T-helper 1 cell treated with Interleukin-12 subunit alpha and Interleukin-12 subunit beta and Interleukin-4 antibody, amounts not matched to agents 30 ng/mL and 1 ng/mL, for 36 hours (primary cell): ENCODE results near the gene IVNS1ABP. TPM values are rescaled to one million over a fixed set of nuclear protein-coding genes. Genes with fewer than 3 reads are reported as not detected.

ENCODE experiments used
- intact Hi-C: fragments of 100-400 bp; cut with micrococcal nuclease; formaldehyde crosslinking; loops from one replicate; pipeline ENCODE4 v1.15.1; 2024
- total RNA-seq: library from RNA; stranded (reverse); gene quantifications from 2 replicates; pipeline ENCODE4 v1.2.3, GENCODE V29; 2022

The IVNS1ABP gene
- total RNA-seq, 1 donor from 2014 or later, result 277 TPM

- intact Hi-C loops, result loop anchor here (1.0 kb wide), 1 partner anchor 9 kb away; no protein-coding TSS in a partner anchor
These were observed 19.1 kb downstream of the IVNS1ABP start for GRCh38 chr1:185297982-185298381.

GRCh38 chr1:185295091-185295490 is 22.0 kb downstream of the IVNS1ABP start:
- intact Hi-C loops, result no loop called here

GRCh38 chr1:185293967-185294542 is 23.0 kb downstream of the IVNS1ABP start:
- intact Hi-C loops, result no loop called here

- intact Hi-C loops, result no loop called here
These were observed 24.8 kb downstream of the IVNS1ABP start for GRCh38 chr1:185292237-185292636.

DNA sequence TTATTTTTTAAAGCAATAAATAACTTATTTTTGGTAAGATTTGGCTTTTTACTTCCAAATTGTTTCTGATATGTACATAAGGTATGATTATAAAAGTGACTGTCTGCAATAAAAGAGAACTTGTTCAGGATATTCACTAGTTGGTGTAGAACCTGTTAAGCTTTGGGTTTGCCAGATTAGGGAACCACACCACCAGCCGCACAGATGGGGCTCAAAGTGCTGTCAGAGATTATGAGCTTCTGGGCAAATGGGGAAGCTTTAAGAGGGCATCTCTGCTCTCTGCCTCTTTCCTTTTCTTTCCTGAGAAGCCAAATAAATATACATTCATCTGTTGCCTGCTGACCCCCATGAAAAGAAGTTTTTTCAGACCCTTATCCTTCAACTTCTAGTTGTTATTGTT is 25.4 kb downstream of the IVNS1ABP start:
- intact Hi-C loops, result no loop called here

- intact Hi-C loops, result no loop called here
These were observed 25.9 kb downstream of the IVNS1ABP start for GRCh38 chr1:185291159-185291558.

GRCh38 chr1:185289880-185290279 is 27.2 kb downstream of the IVNS1ABP start:
- intact Hi-C loops, result loop anchor here (5.0 to 10.0 kb wide), 2 partner anchors 135 to 253 kb away; partner anchors contain the start of genes SWT1 and TRMT1L

DNA sequence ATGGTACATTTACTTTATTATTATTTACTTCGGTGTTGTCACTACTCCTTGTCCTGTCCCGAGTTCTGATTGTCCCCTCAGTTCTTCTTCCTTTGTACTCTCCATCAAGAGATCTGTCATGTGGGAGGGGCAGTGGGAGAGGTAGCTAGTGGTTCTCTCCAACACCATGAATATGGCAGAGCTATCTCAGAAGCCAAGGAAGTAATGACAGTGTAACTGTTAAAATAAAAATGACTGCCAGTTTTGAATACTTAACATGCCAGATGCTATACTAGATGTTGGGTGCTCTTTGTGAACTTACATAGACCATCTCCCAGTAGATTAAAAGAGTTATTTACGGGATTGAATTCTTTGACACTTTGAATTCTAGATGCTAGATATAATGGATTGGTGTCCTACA is 28.6 kb downstream of the IVNS1ABP start:
- intact Hi-C loops, result loop anchor here (5.0 to 10.0 kb wide), 2 partner anchors 134 to 251 kb away; partner anchors contain the start of genes SWT1 and TRMT1L

DNA sequence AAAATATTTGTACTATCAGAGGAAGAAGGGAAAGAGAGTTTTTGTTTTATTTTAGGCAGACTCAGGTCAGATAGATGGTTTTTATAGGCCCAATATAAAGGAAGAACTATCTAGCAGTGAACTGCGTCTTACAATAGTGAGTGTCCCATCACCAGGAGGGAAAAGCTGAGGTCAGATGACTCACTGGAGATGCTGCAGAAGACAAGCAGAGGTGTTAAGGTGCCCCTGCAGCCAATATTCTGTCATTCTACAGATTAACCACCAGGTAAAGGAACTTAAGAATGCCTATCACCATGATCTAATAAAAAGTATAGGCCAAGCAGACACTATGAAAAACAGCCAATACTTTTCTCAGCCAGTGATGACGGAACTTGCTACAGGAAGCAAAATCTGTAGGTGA is 29.6 kb downstream of the IVNS1ABP start:
- intact Hi-C loops, result loop anchor here (5.0 to 10.0 kb wide), 2 partner anchors 133 to 250 kb away; partner anchors contain the start of genes SWT1 and TRMT1L

DNA sequence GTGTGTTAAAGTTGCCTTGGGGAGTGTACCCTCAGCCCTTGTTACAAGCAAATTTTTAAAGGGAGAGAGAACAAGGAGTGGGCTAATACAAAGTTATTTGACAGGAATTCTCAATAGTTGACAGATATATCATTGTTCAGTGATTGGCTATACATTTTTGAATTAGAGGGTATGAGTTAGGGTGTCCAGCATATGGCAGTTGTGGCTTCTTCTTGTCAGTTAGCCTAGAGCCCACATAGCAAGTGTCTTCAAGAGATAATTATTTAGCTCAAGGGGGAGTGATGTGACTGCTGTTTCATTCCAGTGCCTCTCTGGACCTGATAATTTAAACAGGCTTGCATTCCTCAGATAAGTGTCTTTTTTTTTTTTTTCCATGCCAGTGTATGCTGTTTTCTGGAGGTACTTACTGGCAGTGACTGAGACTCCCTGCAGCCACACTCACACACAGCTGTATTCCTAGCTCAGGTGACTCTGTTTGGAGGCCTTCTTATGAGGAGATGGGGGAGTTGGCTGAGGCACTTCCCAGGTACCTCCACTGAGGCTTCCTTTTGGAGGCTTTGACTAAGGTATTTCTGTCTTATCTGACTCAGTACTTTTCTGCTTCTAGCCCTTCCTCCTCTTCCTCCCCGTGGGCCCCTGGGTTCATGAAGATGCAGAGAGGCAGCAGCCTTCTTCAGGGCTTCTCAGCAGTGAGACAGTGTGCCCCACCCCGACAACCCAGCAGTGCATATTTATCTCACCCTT is 32.3 kb downstream of the IVNS1ABP start:
- intact Hi-C loops, result loop anchor here (5.0 to 10.0 kb wide), 3 partner anchors 42 to 247 kb away; partner anchors contain the start of genes SWT1 and TRMT1L

DNA sequence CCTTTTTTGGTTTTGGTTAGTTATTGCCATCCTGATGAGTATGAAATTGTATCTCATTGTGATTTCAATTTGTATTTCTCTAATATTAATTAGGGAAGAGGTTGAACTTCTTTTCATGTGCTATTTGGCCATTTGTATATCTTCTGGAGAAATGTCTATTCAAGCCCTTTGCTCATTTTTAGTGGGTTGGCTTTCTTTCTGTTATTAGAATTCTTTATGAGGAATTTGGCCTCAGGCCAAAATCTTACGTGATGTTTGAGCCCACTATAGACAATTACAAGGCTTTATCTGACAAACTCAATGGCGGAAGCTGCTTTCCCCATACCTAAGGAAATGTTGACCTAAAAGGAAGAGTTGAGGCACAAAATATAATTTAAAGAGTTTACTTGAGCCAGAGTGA is 32.9 kb downstream of the IVNS1ABP start:
- intact Hi-C loops, result loop anchor here (5.0 to 10.0 kb wide), 2 partner anchors 42 to 129 kb away; partner anchors contain the start of genes SWT1 and TRMT1L

DNA sequence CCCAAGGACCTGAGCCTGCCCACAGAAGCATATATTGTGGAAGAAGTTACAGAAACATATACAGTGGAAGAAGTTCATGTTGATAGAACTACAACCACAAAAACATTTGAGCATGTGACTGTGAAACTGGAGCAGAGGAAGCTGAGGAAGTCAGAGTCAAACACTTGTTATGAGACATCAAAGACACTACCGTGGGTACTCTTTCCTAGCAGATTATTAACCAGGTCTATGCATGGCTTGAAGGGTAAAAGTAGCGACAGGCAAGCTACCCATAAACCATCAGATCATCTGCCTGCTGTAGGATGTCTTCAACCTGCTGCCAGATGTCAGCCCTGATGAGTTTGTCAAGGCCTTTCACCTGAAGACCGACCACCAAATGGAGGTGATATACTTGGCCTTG is 35.8 kb downstream of the IVNS1ABP start:
- intact Hi-C loops, result loop anchor here (5.0 to 10.0 kb wide), 2 partner anchors 39 to 126 kb away; partner anchors contain the start of genes SWT1 and TRMT1L

- intact Hi-C loops, result loop anchor here (5.0 to 10.0 kb wide), 2 partner anchors 38 to 126 kb away; partner anchors contain the start of genes SWT1 and TRMT1L
These were observed 36.5 kb downstream of the IVNS1ABP start for GRCh38 chr1:185280589-185280988.

- intact Hi-C loops, result no loop called here
These were observed 37.5 kb downstream of the IVNS1ABP start for GRCh38 chr1:185279571-185279970.

GRCh38 chr1:185271921-185272320 is 45.1 kb downstream of the IVNS1ABP start:
- intact Hi-C loops, result no loop called here

DNA sequence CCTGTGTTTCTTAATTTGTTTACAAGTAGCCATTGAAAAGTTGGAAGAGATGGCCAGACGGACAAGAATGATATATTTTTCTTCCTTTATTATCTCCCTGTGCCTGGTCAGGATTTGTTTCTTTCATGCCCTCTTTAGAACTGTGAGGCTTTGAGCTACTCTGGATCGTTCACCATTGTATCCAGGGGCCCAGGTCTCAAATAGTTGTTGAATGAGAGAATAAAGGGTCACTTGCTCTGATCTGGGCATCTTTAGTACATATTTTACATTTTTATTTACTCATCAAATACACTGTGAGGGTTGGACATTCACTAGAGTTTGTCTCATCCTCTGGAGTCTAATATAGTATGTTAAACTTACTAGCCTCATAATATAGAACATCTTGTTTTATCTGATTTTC is 48.7 kb downstream of the IVNS1ABP start:
- intact Hi-C loops, result no loop called here

DNA sequence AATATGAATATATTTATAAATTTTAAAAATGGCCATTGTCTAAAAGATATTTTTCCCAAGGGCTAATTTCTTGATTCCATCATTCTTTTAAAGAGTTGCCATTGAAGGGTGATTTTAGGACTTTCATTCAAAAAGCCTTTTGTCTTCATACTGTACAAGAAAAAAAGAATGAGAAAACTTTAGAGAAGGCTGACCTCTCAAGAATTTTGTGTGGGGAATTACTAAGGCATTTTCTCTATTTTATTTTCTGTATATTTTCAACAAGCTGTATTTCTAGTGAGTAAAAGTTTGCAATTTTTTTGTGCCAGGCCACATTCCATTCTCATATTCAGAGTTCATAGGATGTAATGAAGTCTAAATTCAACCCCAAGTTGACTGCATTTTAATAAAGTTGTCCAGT is 49.3 kb downstream of the IVNS1ABP start:
- intact Hi-C loops, result no loop called here

DNA sequence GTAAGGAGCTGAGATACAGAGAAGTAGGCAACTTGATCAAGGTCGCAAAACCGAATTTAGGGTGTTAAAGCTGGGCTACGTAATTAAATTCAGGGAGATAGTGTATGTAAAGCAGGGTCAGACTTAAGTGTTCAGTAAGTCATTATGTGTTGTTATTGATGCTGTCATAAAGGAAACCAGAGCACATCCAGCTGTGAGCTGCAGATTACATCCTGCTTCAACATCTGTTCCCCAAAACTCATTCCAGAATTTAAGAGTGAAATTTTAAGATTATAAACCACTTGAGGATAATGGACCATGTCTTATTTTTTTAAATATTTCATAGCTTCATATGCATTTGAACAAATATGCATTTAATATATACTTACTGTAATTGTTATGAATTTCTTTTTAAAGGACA is 49.7 kb downstream of the IVNS1ABP start:
- intact Hi-C loops, result no loop called here

DNA sequence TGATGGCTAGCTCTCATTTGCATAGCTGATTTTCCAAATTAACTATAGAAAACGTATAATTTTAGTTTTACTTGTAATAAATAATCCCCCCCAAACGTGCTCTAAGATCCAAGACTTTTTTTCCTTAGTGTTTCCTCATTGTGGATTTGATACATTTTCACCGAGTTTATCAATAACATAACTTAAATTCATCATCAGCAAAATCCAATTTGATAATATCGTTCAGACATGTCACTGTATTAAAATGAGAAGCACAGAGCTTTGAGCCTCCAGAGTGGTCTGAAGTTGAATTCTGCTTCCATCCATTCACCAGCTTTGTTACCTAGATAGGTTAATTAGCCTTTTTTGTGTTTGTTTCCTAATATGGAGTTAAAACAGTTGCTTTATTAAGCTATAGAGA is 51.7 kb downstream of the IVNS1ABP start:
- intact Hi-C loops, result no loop called here

DNA sequence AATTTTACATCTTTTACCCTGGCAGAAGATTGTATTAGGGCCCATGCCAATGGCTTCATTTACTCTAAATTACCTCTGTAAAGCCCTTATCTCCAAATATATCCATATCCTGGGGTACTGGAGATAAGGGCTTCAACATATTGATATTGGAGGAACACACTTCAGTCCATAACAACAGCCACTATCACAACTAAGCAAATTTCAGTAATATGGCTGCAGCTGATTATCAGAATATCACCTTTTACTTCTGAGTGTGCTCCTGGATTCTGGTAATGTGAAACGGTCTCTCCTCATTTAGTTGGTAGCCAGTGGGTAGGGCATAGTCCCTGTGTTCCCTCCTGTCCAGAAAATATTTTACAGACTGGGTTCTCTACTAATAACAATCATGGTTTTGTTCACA is 53.3 kb downstream of the IVNS1ABP start:
- intact Hi-C loops, result no loop called here

GRCh38 chr1:185263292-185263691 is 53.8 kb downstream of the IVNS1ABP start:
- intact Hi-C loops, result no loop called here

- intact Hi-C loops, result no loop called here
These were observed 54.9 kb downstream of the IVNS1ABP start for GRCh38 chr1:185262151-185262550.
